DOHH2 (cell line): Measurements from ENCODE around the gene TMEM132A.

Experiments used
- H3F3A ChIP-seq: fragments of 200-600 bp; sonication (generic), shearing (Covaris generic); 2 replicates; pipeline ENCODE4 v1.6.0; 2016; ENCODE audit warnings: antibody characterized with exemption, mild to moderate bottlenecking; ENCODE audit not compliant: control insufficient read depth, insufficient read depth
- H3K27ac ChIP-seq: fragments of 200-600 bp; sonication (generic); 2 replicates; pipeline ENCODE4 v1.5.1; 2014; ENCODE audit warnings: low read depth, mild to moderate bottlenecking, low read length, moderate library complexity
- H3K27me3 ChIP-seq: fragments of 200-600 bp; sonication (generic); 2 replicates; pipeline ENCODE4 v1.6.1; 2014; ENCODE audit warnings: mild to moderate bottlenecking, low read length, mixed read lengths; ENCODE audit not compliant: control insufficient read depth
- H3K36me3 ChIP-seq: fragments of 200-600 bp; sonication (generic); 2 replicates; pipeline ENCODE4 v1.6.1; 2014; ENCODE audit warnings: mild to moderate bottlenecking, low read length, moderate library complexity, mixed read lengths; ENCODE audit not compliant: control insufficient read depth
- H3K4me1 ChIP-seq: fragments of 200-600 bp; sonication (generic); 2 replicates; pipeline ENCODE4 v1.6.1; 2014; ENCODE audit warnings: mild to moderate bottlenecking, low read length, mixed read lengths; ENCODE audit not compliant: control insufficient read depth
- H3K4me2 ChIP-seq: fragments of 200-600 bp; sonication (generic); 2 replicates; pipeline ENCODE4 v1.6.0; 2014; ENCODE audit warnings: mild to moderate bottlenecking, low read length, moderate library complexity
- H3K4me3 ChIP-seq: fragments of 200-600 bp; sonication (generic); 2 replicates; pipeline ENCODE4 v1.5.1; 2014; ENCODE audit warnings: mild to moderate bottlenecking, low read length, mixed read lengths
- H3K79me2 ChIP-seq: fragments of 200-600 bp; sonication (generic); 2 replicates; pipeline ENCODE4 v1.6.1; 2014; ENCODE audit warnings: mild to moderate bottlenecking, low read length, mixed read lengths; ENCODE audit not compliant: control insufficient read depth
- H3K9me2 ChIP-seq: fragments of 200-600 bp; sonication (generic); replicated peaks from 2 replicates; pipeline ENCODE4 v1.6.1; 2014; ENCODE audit warnings: mild to moderate bottlenecking, low read length, mixed read lengths; ENCODE audit not compliant: control insufficient read depth
- H3K9me3 ChIP-seq: fragments of 200-600 bp; sonication (generic); 2 replicates; pipeline ENCODE4 v1.6.1; 2014; ENCODE audit warnings: antibody characterized with exemption, low read length, mixed read lengths; ENCODE audit not compliant: control insufficient read depth, insufficient read depth
- H4K20me1 ChIP-seq: fragments of 200-600 bp; sonication (generic); 2 replicates; pipeline ENCODE4 v1.6.0; 2014; ENCODE audit warnings: low read depth, mild to moderate bottlenecking, antibody characterized with exemption, low read length, moderate library complexity; ENCODE audit not compliant: control insufficient read depth, insufficient read depth
- CTCF ChIP-seq: fragments of 200-600 bp; sonication (generic); IDR thresholded peaks from one replicate; pipeline ENCODE4 v1.5.1; 2014; ENCODE audit warnings: antibody characterized with exemption, mild to moderate bottlenecking, low read depth, low read length; ENCODE audit not compliant: poor library complexity, severe bottlenecking
- EZH2phosphoT487 ChIP-seq: fragments of 200-600 bp; sonication (generic); IDR thresholded peaks from 2 replicates; pipeline ENCODE4 v1.6.1; 2017; ENCODE audit warnings: borderline replicate concordance, mild to moderate bottlenecking, antibody characterized with exemption, low read length, moderate library complexity, mixed read lengths

The TMEM132A gene

GRCh38 chr11:60924110-60924905 is at the start of gene TMEM132A:
TSS of gene TMEM132A (plus strand) at chr11:60924460. CDS start at chr11:60924634, 174 bp downstream.
- Histone ChIP-seq H3K4me1 (peaks cover 27% of the 10 kb centered on the region), H3K4me2 (peak within 1 kb of the TSS; percentile 82), H3K27ac (no peak within 1 kb of the TSS)

GRCh38 chr11:60875366-60876167 is 48.7 kb upstream of the TMEM132A start:
- H3K4me1 ChIP-seq, result no peaks in the 10 kb centered on the region
- H3K4me2 ChIP-seq, result no peak overlapping the region
- peaks cover 10% of the 10 kb centered on the region; the same call in 1 of the 2 replicates for H3K36me3 ChIP-seq
- H3F3A ChIP-seq, result no peaks in the 10 kb centered on the region
- TF ChIP-seq CTCF, result no peak
- no peak for TF ChIP-seq EZH2phosphoT487
- no peaks in the 10 kb centered on the region for H3K27me3 ChIP-seq
- no peak overlapping the region for H3K4me3 ChIP-seq
- no peaks in the 10 kb centered on the region for H3K9me3 ChIP-seq
- no peaks in the 10 kb centered on the region for H4K20me1 ChIP-seq
- no peak overlapping the region for H3K27ac ChIP-seq
- no peaks in the 10 kb centered on the region for H3K9me2 ChIP-seq
- H3K79me2 ChIP-seq, result no peaks in the 10 kb centered on the region

More at GRCh38 chr11:60924110-60924905, at the start of gene TMEM132A:
- Histone ChIP-seq H3K27me3 (peaks cover 7% of the 10 kb centered on the region), H4K20me1 (no peaks in the 10 kb centered on the region), H3K36me3 (peaks cover 39% of the 10 kb centered on the region), H3K9me3 (no peaks in the 10 kb centered on the region), H3K79me2 (peaks cover 6% of the 10 kb centered on the region), H3K9me2 (no peaks in the 10 kb centered on the region), H3K4me3 (peak within 1 kb of the TSS; percentile 76), H3F3A (peaks cover 3% of the 10 kb centered on the region; the same call in 1 of the 2 replicates)
- TF ChIP-seq CTCF (no peak), EZH2phosphoT487 (no peak)

- Histone ChIP-seq H3K9me3 (no peaks in the 10 kb centered on the region), H3K4me2 (no peak overlapping the region), H3K27me3 (no peaks in the 10 kb centered on the region), H3K27ac (no peak overlapping the region), H3F3A (no peaks in the 10 kb centered on the region), H3K4me3 (no peak overlapping the region), H3K4me1 (no peaks in the 10 kb centered on the region), H3K79me2 (no peaks in the 10 kb centered on the region), H3K36me3 (peaks cover 15% of the 10 kb centered on the region), H4K20me1 (no peaks in the 10 kb centered on the region), H3K9me2 (no peaks in the 10 kb centered on the region)
- TF ChIP-seq CTCF (no peak), EZH2phosphoT487 (no peak)
Observed at GRCh38 chr11:60876168-60876485, 48.1 kb upstream of the TMEM132A start.
